PC-3 (cell line): ENCODE measurements around the gene STIM1. TPM values are rescaled to one million over a fixed set of nuclear protein-coding genes. Genes with fewer than 3 reads are reported as not detected.

Source experiments
- ATAC-seq: fragments of 200-7000 bp; cut with Tn5 transposase; 2 replicates; pipeline ENCODE4 v1.9.1; 2020; ENCODE audit warnings: mild to moderate bottlenecking, moderate library complexity
- BruUV-seq: library from RNA; stranded (reverse); fragments of 400-500 nt; replicated peaks from 2 replicates; lab custom pipeline; 2021; lab: Mats Ljungman, UMichigan
- CTCF ChIA-PET: fragments of 300-600 bp; sonication (Branson Sonifier 250); formaldehyde crosslinking; loops from one replicate; lab custom pipeline; 2022; ENCODE audit warnings: antibody characterized with exemption; lab: Charles Lee
- POLR2A ChIA-PET: fragments of 300-600 bp; sonication (Branson Sonifier 250); formaldehyde crosslinking; loops from one replicate; lab custom pipeline; 2022; ENCODE audit warnings: antibody characterized with exemption; ENCODE audit not compliant: unreplicated experiment; lab: Charles Lee
- DNase-seq: peaks from one replicate; pipeline ENCODE4 v3.0.0-alpha.2; 2015
- H2AFZ ChIP-seq: fragments of 300-600 bp; sonication (generic); 2 replicates; pipeline ENCODE4 v1.6.0; 2016; ENCODE audit warnings: antibody characterized with exemption, low read length
- H3F3A ChIP-seq: fragments of 300-600 bp; sonication (generic); one replicate; pipeline ENCODE4 v1.6.0; 2017; ENCODE audit warnings: antibody characterized with exemption, low read length, control low read depth, mild to moderate bottlenecking; ENCODE audit not compliant: unreplicated experiment
- H3K27ac ChIP-seq: fragments of 300-600 bp; sonication (generic); 2 replicates; pipeline ENCODE4 v1.5.1; 2016; ENCODE audit warnings: mild to moderate bottlenecking, low read length
- H3K27me3 ChIP-seq: fragments of 300-600 bp; sonication (generic); 2 replicates; pipeline ENCODE4 v1.6.1; 2016; ENCODE audit warnings: low read length, mixed read lengths
- H3K36me3 ChIP-seq: fragments of 300-600 bp; sonication (generic); 2 replicates; pipeline ENCODE4 v1.6.1; 2016; ENCODE audit warnings: low read depth, mixed run types, low read length, mixed read lengths
- H3K4me1 ChIP-seq: fragments of 300-600 bp; sonication (generic); 2 replicates; pipeline ENCODE4 v1.5.1; 2016; ENCODE audit warnings: low read length; ENCODE audit not compliant: insufficient read depth
- H3K4me2 ChIP-seq: fragments of 300-600 bp; sonication (generic); 2 replicates; pipeline ENCODE4 v1.6.0; 2016; ENCODE audit warnings: low read length
- H3K4me3 ChIP-seq: fragments of 300-600 bp; sonication (generic); 2 replicates; pipeline ENCODE4 v1.5.1; 2016; ENCODE audit warnings: mild to moderate bottlenecking, low read length, mixed read lengths
- H3K79me2 ChIP-seq: fragments of 300-600 bp; sonication (generic); 2 replicates; pipeline ENCODE4 v1.6.1; 2017; ENCODE audit warnings: low read length, mixed read lengths
- H3K9ac ChIP-seq: fragments of 300-600 bp; sonication (generic); 2 replicates; pipeline ENCODE4 v1.6.0; 2016; ENCODE audit warnings: mild to moderate bottlenecking, low read length
- H3K9me2 ChIP-seq: fragments of 300-600 bp; sonication (generic); replicated peaks from 2 replicates; pipeline ENCODE4 v1.6.1; 2016; ENCODE audit warnings: mixed run types, low read length, mixed read lengths
- H3K9me3 ChIP-seq: fragments of 300-600 bp; sonication (generic); 2 replicates; pipeline ENCODE4 v1.6.1; 2016; ENCODE audit warnings: low read length, mixed read lengths
- H4K20me1 ChIP-seq: fragments of 300-600 bp; sonication (generic); 2 replicates; pipeline ENCODE4 v1.6.1; 2016; ENCODE audit warnings: low read length, mixed read lengths
- EZH2 ChIP-seq: fragments of 300-600 bp; sonication (generic); IDR thresholded peaks from one replicate; pipeline ENCODE4 v1.6.1; 2017; ENCODE audit warnings: antibody characterized with exemption, mild to moderate bottlenecking, low read length; ENCODE audit not compliant: unreplicated experiment
- EZH2phosphoT487 ChIP-seq: fragments of 300-600 bp; sonication (generic); IDR thresholded peaks from 2 replicates; pipeline ENCODE4 v1.6.1; 2018; ENCODE audit warnings: mild to moderate bottlenecking, antibody characterized with exemption, low read length, borderline replicate concordance
- intact Hi-C: fragments of 100-400 bp; cut with micrococcal nuclease; formaldehyde crosslinking; loops from 2 replicates; pipeline ENCODE4 v1.9.0; 2023
- total RNA-seq: library from RNA; depleted of rRNA; stranded (reverse); fragments of >200 nt; gene quantifications from 2 replicates; pipeline ENCODE4 v1.2.3, GENCODE V29; 2014
- TF ChIP-seq, protein P1 (sequence below): fragments of 300-600 bp; sonication (generic); conservative IDR thresholded peaks from 2 replicates; pipeline ENCODE4 v1.5.1; 2017; ENCODE audit warnings: antibody characterized with exemption, low read depth, mild to moderate bottlenecking, low read length

The STIM1 gene
- total RNA-seq, 1 experiment from 2014 or later: 22.8 TPM

DNA sequence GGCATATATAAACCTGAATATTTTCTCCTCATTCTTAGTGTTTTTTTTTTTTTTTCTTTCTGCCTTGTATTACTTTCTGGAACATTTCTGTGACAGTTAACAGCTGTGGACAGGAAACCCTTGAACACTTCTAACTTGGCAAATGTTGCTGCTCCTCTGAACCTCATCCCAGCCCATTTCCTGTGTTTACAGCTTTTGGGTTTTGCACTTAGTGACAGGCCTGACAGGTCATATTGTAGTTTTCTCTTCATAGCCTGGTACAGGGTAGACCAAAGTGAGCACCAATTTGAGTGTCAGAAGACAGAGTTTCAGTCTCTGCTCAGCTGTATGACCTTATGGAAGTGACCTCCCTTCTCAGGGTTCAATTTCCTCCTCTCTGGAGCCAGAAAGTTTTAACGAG is 91.6 kb downstream of the STIM1 start:
- H2AFZ ChIP-seq: no peak overlapping the region
- H3K36me3 ChIP-seq: no peaks in the 10 kb centered on the region
- BruUV-seq: no TSS peak
- ChIA-PET POLR2A (no interaction called here), CTCF (no interaction called here)
- H3K4me3 ChIP-seq: no peak overlapping the region
- H3K9me3 ChIP-seq: no peaks in the 10 kb centered on the region
- no peaks in the 10 kb centered on the region for H3K4me1 ChIP-seq
- no peaks in the 10 kb centered on the region for H3K9me2 ChIP-seq
- H3K79me2 ChIP-seq: no peaks in the 10 kb centered on the region
- no peaks in the 10 kb centered on the region for H4K20me1 ChIP-seq
- no peak overlapping the region for H3K4me2 ChIP-seq
- no peak overlapping the region for H3K27ac ChIP-seq
- DNase-seq: no peak
- intact Hi-C loops: no loop called here
- no peaks in the 10 kb centered on the region for H3K27me3 ChIP-seq
- no peak for TF ChIP-seq EZH2
- no peak for TF ChIP-seq EZH2phosphoT487
- TF ChIP-seq, protein P1, sequence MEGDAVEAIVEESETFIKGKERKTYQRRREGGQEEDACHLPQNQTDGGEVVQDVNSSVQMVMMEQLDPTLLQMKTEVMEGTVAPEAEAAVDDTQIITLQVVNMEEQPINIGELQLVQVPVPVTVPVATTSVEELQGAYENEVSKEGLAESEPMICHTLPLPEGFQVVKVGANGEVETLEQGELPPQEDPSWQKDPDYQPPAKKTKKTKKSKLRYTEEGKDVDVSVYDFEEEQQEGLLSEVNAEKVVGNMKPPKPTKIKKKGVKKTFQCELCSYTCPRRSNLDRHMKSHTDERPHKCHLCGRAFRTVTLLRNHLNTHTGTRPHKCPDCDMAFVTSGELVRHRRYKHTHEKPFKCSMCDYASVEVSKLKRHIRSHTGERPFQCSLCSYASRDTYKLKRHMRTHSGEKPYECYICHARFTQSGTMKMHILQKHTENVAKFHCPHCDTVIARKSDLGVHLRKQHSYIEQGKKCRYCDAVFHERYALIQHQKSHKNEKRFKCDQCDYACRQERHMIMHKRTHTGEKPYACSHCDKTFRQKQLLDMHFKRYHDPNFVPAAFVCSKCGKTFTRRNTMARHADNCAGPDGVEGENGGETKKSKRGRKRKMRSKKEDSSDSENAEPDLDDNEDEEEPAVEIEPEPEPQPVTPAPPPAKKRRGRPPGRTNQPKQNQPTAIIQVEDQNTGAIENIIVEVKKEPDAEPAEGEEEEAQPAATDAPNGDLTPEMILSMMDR: no peak
- H3F3A ChIP-seq: no peaks in the 10 kb centered on the region
- H3K9ac ChIP-seq: no peak overlapping the region
- ATAC-seq: no peak

- H3K9me2 ChIP-seq: no peaks in the 10 kb centered on the region
- DNase-seq (no peak), ATAC-seq (no peak)
- H3K9me3 ChIP-seq: no peaks in the 10 kb centered on the region
- peaks cover 15% of the 10 kb centered on the region for H3K4me1 ChIP-seq
- TF ChIP-seq, protein P1: no peak
- no peak for TF ChIP-seq EZH2phosphoT487
- TF ChIP-seq EZH2: no peak
- H3K4me3 ChIP-seq: no peak overlapping the region
- ChIA-PET CTCF (no interaction called here), POLR2A (no interaction called here)
- BruUV-seq: no TSS peak
- H3K79me2 ChIP-seq: 0 out of 2 replicates have a peak, but pooled peaks cover 5% of the 10 kb centered on the region
- H3K9ac ChIP-seq: no peak overlapping the region
- no peak overlapping the region for H3K4me2 ChIP-seq
- H4K20me1 ChIP-seq: no peaks in the 10 kb centered on the region
- no peaks in the 10 kb centered on the region for H3K27me3 ChIP-seq
- H3F3A ChIP-seq: no peaks in the 10 kb centered on the region
- H3K36me3 ChIP-seq: no peaks in the 10 kb centered on the region
- H2AFZ ChIP-seq: no peak overlapping the region
- no peak overlapping the region for H3K27ac ChIP-seq
- intact Hi-C loops: no loop called here
Measured at GRCh38 chr11:3949125-3949524, 93.7 kb downstream of the STIM1 start.

GRCh38 chr11:3950996-3951660 is 95.7 kb downstream of the STIM1 start:
- Histone ChIP-seq H3K4me3 (no peak overlapping the region), H3K9me2 (no peaks in the 10 kb centered on the region), H3F3A (peaks cover 5% of the 10 kb centered on the region), H3K27me3 (no peaks in the 10 kb centered on the region), H3K79me2 (0 out of 2 replicates have a peak, but pooled peaks cover 5% of the 10 kb centered on the region), H4K20me1 (no peaks in the 10 kb centered on the region), H3K36me3 (no peaks in the 10 kb centered on the region), H3K9ac (no peak overlapping the region), H3K4me2 (no peak overlapping the region), H3K4me1 (peaks cover 31% of the 10 kb centered on the region), H3K27ac (no peak overlapping the region), H2AFZ (no peak overlapping the region), H3K9me3 (no peaks in the 10 kb centered on the region)
- ATAC-seq (no peak), DNase-seq (no peak)
- CTCF ChIA-PET: no interaction called here
- BruUV-seq: no TSS peak
- POLR2A ChIA-PET: no interaction called here
- intact Hi-C loops: loop anchor here (10.0 kb wide), 1 partner anchor 124 kb away; no protein-coding TSS in a partner anchor
- TF ChIP-seq EZH2phosphoT487 (no peak), EZH2 (no peak)
- TF ChIP-seq, protein P1: no peak
